Psoas muscle (tissue), 8 donors: ENCODE data around the gene ASB5. TPM values are rescaled to one million over a fixed set of nuclear protein-coding genes. Genes with fewer than 3 reads are reported as not detected.

Experiments
- ATAC-seq, 4 donors: fragments of 200-7000 bp; cut with Tn5 transposase; one replicate each; pipeline ENCODE4 v1.9.1; 2020; ENCODE audit warnings: moderate library complexity in 3 of 4, mild to moderate bottlenecking in 2 of 4
- DNase-seq, 2 donors: peaks; one replicate each; pipeline ENCODE4 v3.0.0-alpha.2; 2020
- H3K27ac ChIP-seq: fragments of 200-600 bp; one replicate; pipeline ENCODE4 v1.8.0; 2022
- H3K27me3 ChIP-seq, 3 donors: fragments of 200-600 bp in 1 of 3; one replicate each; pipeline versions ENCODE4 v1.6.1 to v1.8.0; 2013 to 2022; ENCODE audit warnings: low read length in 2 of 3, mild to moderate bottlenecking in 2 of 3, moderate library complexity in 1 of 3; ENCODE audit not compliant: insufficient read depth in 3 of 3
- H3K36me3 ChIP-seq, 2 donors: fragments of 200-600 bp in 1 of 2; one replicate each; pipeline versions ENCODE4 v1.6.1 to v1.8.0; 2013 to 2022; ENCODE audit warnings: low read depth in 1 of 2, mild to moderate bottlenecking in 1 of 2, moderate library complexity in 1 of 2; ENCODE audit not compliant: insufficient read depth in 1 of 2
- H3K4me1 ChIP-seq: fragments of 200-600 bp; one replicate; pipeline ENCODE4 v1.8.0; 2022
- H3K4me3 ChIP-seq: fragments of 200-600 bp; one replicate; pipeline ENCODE4 v1.8.0; 2022; ENCODE audit warnings: mild to moderate bottlenecking
- H3K9me3 ChIP-seq: fragments of 200-600 bp; one replicate; pipeline ENCODE4 v1.8.0; 2022
- CTCF ChIP-seq: fragments of 200-600 bp; IDR thresholded peaks from one replicate; pipeline ENCODE4 v1.8.0; 2022; ENCODE audit warnings: antibody characterized with exemption
- WGBS, 3 donors: extraction: QIAGEN DNeasy Blood & Tissue Kit; methylation state at CpG; one replicate each; pipeline versions ENCODE4 v1.1.6 to v1.1.7; 2013; 5-methylcytosine and 5-hydroxymethylcytosine counted together
- intact Hi-C, 2 donors: fragments of 100-400 bp; cut with DNase I; formaldehyde crosslinking; loops; one replicate each; pipeline versions ENCODE4 v1.11.0 to v1.14.2; 2022
- polyA plus RNA-seq, 3 donors: library from polyadenylated mRNA; stranded (reverse); fragments of 200-250 nt; gene quantifications; one replicate each; pipeline ENCODE4 v1.2.3, GENCODE V29; 2013
- total RNA-seq, 4 donors: library from RNA; stranded (reverse); fragmentation: NEBNext Ultra II Directional in 2 of 4; extraction: Animal tissue kit (Norgen Biotek cat#: 25700) in 2 of 4; gene quantifications; one replicate each; pipeline versions ENCODE4 v1.2.1 to v1.2.4, GENCODE V29; 2021 to 2023
- donor health status: healthy with polysubstance abuse.
- donor health status: DM: no; HTN: no; CAD: no; lungs with moderate emphysema.
- donor health status: Bipolar disorder and iron deficiency.
- donor health status: healthy.
- donor health status: DM: yes; HTN: yes; CAD: no.
- donor health status: DM: no; HTN: no; CAD: no.
- donor health status: DM: no; HTN: no; CAD: no.
- donor health status: DM: yes; HTN: yes; CAD: no.

ASB5 gene
- total and polyA plus RNA-seq, 7 donors = 247 to 1,213 (median 570) TPM

- H3K27ac ChIP-seq = no peak overlapping the region
- no peaks in the 10 kb centered on the region for H3K36me3 ChIP-seq
- no peak for ATAC-seq
- H3K4me1 ChIP-seq = no peaks in the 10 kb centered on the region
- H3K4me3 ChIP-seq = no peak overlapping the region
- peaks cover 0 to 2% (median 0%) of the 10 kb centered on the region in 3 donors for H3K27me3 ChIP-seq
- no peak for DNase-seq
- WGBS, 3 donors = 83 to 90% (median 87%) methylated on average over 3 of the region's 3 CpGs
- TF ChIP-seq CTCF = no peak
- H3K9me3 ChIP-seq = no peaks in the 10 kb centered on the region
- intact Hi-C loops = no loop called here
These were observed 39.4 kb upstream of the ASB5 start for GRCh38 chr4:176308441-176308840.

- no peak for DNase-seq
- H3K36me3 ChIP-seq = no peaks in the 10 kb centered on the region
- 74 to 85% (median 81%) methylated on average over 6 of the region's 6 CpGs for WGBS, 3 donors
- intact Hi-C loops = no loop called here
- no peak overlapping the region for H3K27ac ChIP-seq
- TF ChIP-seq CTCF = no peak
- no peak for ATAC-seq
- peaks cover under 1% of the 10 kb centered on the region for H3K4me1 ChIP-seq
- H3K27me3 ChIP-seq = peaks cover 0 to 2% (median 0%) of the 10 kb centered on the region in 3 donors
- no peak overlapping the region for H3K4me3 ChIP-seq
- no peaks in the 10 kb centered on the region for H3K9me3 ChIP-seq
These were observed 38.6 kb upstream of the ASB5 start for GRCh38 chr4:176307666-176307930.

GRCh38 chr4:176306837-176307665, 38.0 kb upstream of the ASB5 start:
- 83 to 93% (median 86%) methylated on average over 6 of the region's 6 CpGs for WGBS, 3 donors
- intact Hi-C loops = no loop called here
- Histone ChIP-seq H3K27ac (no peak overlapping the region), H3K9me3 (no peaks in the 10 kb centered on the region), H3K27me3 (peaks cover 0 to 2% (median 0%) of the 10 kb centered on the region in 3 donors), H3K36me3 (no peaks in the 10 kb centered on the region), H3K4me1 (peaks cover 6% of the 10 kb centered on the region), H3K4me3 (no peak overlapping the region)
- ATAC-seq (no peak), DNase-seq (no peak)
- no peak for TF ChIP-seq CTCF

GRCh38 chr4:176303938-176304337, 34.9 kb upstream of the ASB5 start:
- Histone ChIP-seq H3K36me3 (no peaks in the 10 kb centered on the region), H3K4me3 (no peak overlapping the region), H3K4me1 (peaks cover 8% of the 10 kb centered on the region), H3K27ac (no peak overlapping the region), H3K9me3 (no peaks in the 10 kb centered on the region), H3K27me3 (peaks cover 0 to 2% (median 0%) of the 10 kb centered on the region in 3 donors)
- no peak for ATAC-seq
- 21 to 36% (median 33%) methylated on average over 1 of the region's 1 CpG for WGBS, 3 donors
- DNase-seq = no peak
- TF ChIP-seq CTCF = no peak
- intact Hi-C loops = no loop called here
